SH-SY5Y (cell line): ENCODE results near the gene COQ10B.

Experiments used
- GATA2 ChIP-seq: IDR thresholded peaks from 2 replicates; pipeline ENCODE4 v1.6.1; 2011; ENCODE audit warnings: mild to moderate bottlenecking, low read depth, low read length
- GATA3 ChIP-seq: IDR thresholded peaks from 2 replicates; pipeline ENCODE4 v1.6.1; 2011; ENCODE audit warnings: low read depth, mild to moderate bottlenecking, low read length, moderate library complexity

DNA sequence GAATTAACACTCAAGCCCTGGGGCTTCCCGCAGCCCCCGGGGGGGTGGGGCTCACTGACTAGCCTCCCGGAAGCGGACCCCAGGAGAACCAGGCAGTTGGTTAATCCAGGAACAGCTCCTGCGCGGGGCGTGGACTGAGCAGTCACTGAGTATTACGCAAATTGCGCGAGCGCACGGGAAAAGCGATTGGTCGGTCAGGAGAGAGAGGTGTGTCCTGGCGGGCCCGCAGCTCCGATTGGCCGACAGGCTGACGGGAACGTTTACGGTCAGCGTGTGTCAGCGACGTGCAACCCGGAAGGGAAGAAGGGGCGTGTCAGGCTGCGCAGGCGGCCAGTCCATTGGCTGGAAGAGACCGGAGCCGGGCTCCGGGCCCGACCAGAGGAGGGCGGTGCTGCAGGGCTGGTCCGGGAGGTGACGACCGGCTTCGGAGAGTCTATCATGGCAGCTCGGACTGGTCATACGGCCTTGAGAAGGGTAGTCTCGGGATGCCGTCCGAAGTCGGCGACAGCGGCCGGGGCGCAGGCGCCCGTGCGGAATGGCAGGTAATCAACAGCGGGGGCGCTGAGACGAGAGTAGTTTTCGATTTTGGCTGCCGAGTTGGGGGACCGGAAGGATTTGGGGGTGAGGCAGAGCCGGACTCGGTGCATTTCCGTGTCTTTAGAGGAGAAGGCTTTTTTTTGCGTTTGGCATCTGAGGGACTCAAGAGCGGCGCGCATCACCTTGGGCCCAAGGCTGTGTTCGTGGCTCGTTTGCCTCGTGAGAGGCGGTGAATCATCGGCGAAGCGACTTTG, at the start of gene COQ10B:
- TF ChIP-seq GATA2 (no peak), GATA3 (no peak)
